ENCODE measurements around the gene ITPRIP. TPM values are rescaled to one million over a fixed set of nuclear protein-coding genes. Genes with fewer than 3 reads are reported as not detected.

Gene ITPRIP
- total RNA-seq, 2 donors from 2014 or later, result 55.6 to 59.2 TPM

- Histone ChIP-seq H3K36me3 (peaks cover 8% of the 10 kb centered on the region), H3K4me3 (no peak overlapping the region), H3K4me1 (ENCODE audit: control insufficient read depth in 1 of 2, low read depth in 2 of 2) (peaks cover 21 to 83% of the 10 kb centered on the region in 2 donors), H3K9me3 (no peaks in the 10 kb centered on the region), H3K27me3 (replicated peaks; ENCODE audit: insufficient read depth) (no peaks in the 10 kb centered on the region), H3K27ac (no peak overlapping the region)
- TF ChIP-seq CTCF (IDR thresholded peaks at IDR 0.05), result no peak
- ATAC-seq (ENCODE audit: insufficient number of reproducible peaks, low FRiP score, low read depth) (no peak), DNase-seq (ENCODE audit: low spot score) (no peak)
Measured at GRCh38 chr10:104307576-104308438, 30.5 kb downstream of the ITPRIP start.

GRCh38 chr10:104306897-104307296, 31.4 kb downstream of the ITPRIP start:
- TF ChIP-seq CTCF (IDR thresholded peaks at IDR 0.05), result no peak
- DNase-seq (ENCODE audit: low spot score) (no peak), ATAC-seq (ENCODE audit: insufficient number of reproducible peaks, low FRiP score, low read depth) (no peak)
- Histone ChIP-seq H3K9me3 (no peaks in the 10 kb centered on the region), H3K36me3 (no peaks in the 10 kb centered on the region), H3K4me1 (ENCODE audit: control insufficient read depth in 1 of 2, low read depth in 2 of 2) (peaks cover 21 to 80% of the 10 kb centered on the region in 2 donors), H3K27ac (no peak overlapping the region), H3K4me3 (no peak overlapping the region), H3K27me3 (replicated peaks; ENCODE audit: insufficient read depth) (no peaks in the 10 kb centered on the region)

GRCh38 chr10:104304927-104305326, 33.3 kb downstream of the ITPRIP start:
- ATAC-seq (ENCODE audit: insufficient number of reproducible peaks, low FRiP score, low read depth) (no peak), DNase-seq (ENCODE audit: low spot score) (no peak)
- Histone ChIP-seq H3K9me3 (no peaks in the 10 kb centered on the region), H3K27me3 (replicated peaks; ENCODE audit: insufficient read depth) (no peaks in the 10 kb centered on the region), H3K4me1 (ENCODE audit: control insufficient read depth in 1 of 2, low read depth in 2 of 2) (peaks cover 25 to 79% of the 10 kb centered on the region in 2 donors), H3K27ac (no peak overlapping the region), H3K4me3 (no peak overlapping the region), H3K36me3 (no peaks in the 10 kb centered on the region)
- no peak for TF ChIP-seq CTCF (IDR thresholded peaks at IDR 0.05)

GRCh38 chr10:104304356-104304745, 33.9 kb downstream of the ITPRIP start:
- TF ChIP-seq CTCF (IDR thresholded peaks at IDR 0.05), result no peak
- no peaks in the 10 kb centered on the region for H3K9me3 ChIP-seq
- H3K4me3 ChIP-seq, result no peak overlapping the region
- no peak overlapping the region for H3K27ac ChIP-seq
- H3K36me3 ChIP-seq, result no peaks in the 10 kb centered on the region
- peaks cover 26 to 79% of the 10 kb centered on the region in 2 donors for H3K4me1 ChIP-seq (ENCODE audit: control insufficient read depth in 1 of 2, low read depth in 2 of 2)
- no peak for ATAC-seq (ENCODE audit: insufficient number of reproducible peaks, low FRiP score, low read depth)
- H3K27me3 ChIP-seq (replicated peaks; ENCODE audit: insufficient read depth), result no peaks in the 10 kb centered on the region
- DNase-seq (ENCODE audit: low spot score), result no peak

- peaks cover 25 to 81% of the 10 kb centered on the region in 2 donors for H3K4me1 ChIP-seq (ENCODE audit: control insufficient read depth in 1 of 2, low read depth in 2 of 2)
Measured at GRCh38 chr10:104303594-104304355, 34.5 kb downstream of the ITPRIP start.

More at GRCh38 chr10:104303594-104304355, 34.5 kb downstream of the ITPRIP start:
- TF ChIP-seq CTCF (IDR thresholded peaks at IDR 0.05), result no peak
- Histone ChIP-seq H3K27me3 (replicated peaks; ENCODE audit: insufficient read depth) (no peaks in the 10 kb centered on the region), H3K4me3 (no peak overlapping the region), H3K27ac (no peak overlapping the region), H3K9me3 (no peaks in the 10 kb centered on the region), H3K36me3 (no peaks in the 10 kb centered on the region)
- DNase-seq (ENCODE audit: low spot score), result no peak
- no peak for ATAC-seq (ENCODE audit: insufficient number of reproducible peaks, low FRiP score, low read depth)
